ENCODE data around the gene CXorf38. TPM values are rescaled to one million over a fixed set of nuclear protein-coding genes. Genes with fewer than 3 reads are reported as not detected.
A peak's percentile ranks its signal among the peaks of the same experiment; 100 is the strongest.

CXorf38 gene, protein sequence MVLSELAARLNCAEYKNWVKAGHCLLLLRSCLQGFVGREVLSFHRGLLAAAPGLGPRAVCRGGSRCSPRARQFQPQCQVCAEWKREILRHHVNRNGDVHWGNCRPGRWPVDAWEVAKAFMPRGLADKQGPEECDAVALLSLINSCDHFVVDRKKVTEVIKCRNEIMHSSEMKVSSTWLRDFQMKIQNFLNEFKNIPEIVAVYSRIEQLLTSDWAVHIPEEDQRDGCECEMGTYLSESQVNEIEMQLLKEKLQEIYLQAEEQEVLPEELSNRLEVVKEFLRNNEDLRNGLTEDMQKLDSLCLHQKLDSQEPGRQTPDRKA
- 12.5 TPM for total RNA-seq
- polyA plus RNA-seq, result 8.0 TPM

DNA sequence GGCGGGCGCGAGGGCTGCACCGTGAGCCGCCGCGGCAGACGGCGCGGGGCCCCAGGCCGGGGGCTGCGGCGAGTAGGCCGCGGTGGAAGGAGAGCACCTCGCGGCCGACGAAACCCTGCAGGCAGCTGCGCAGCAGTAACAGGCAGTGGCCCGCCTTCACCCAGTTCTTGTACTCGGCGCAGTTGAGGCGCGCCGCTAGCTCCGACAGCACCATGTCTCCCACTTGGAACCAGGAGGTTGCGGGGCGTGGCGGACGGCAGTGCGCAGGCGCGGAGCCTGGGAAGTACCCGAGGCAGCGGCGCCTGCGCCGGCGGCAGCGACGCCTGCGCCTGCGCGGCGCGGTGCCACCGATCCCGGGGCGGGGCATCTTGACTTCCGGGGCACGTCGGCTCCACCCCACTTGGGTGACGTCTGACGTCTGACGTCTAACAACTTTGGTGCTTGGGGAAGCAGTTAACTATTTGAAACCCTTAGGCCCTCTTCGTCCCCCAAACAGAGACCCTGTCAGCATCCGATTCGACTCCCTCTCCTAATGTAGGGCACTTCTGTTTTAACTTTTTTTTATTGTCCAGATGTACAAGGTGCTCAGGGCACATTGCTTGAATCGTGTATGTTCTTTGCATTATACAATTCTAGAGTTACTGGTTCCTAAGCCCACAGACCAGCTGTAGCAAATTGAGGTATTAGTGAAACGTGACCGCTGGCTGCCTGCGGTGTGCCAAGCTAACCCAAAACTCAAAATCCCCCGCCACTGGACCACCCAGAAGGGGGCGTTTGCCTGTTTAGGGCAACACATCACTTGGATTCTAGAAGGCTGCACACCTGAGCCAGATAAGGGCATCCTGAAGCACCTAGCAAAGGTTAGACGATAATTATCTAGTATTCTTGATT, at the start of gene CXorf38:
Gene CXorf38, minus strand, starts transcription at position 255 of the 891 bp plus-strand sequence. Its CDS starts 41 bp downstream, at position 214.
- under 1% methylated on average over 62 of the region's 66 CpGs for WGBS
- peak within 1 kb of the TSS; percentile 89 for H3K27ac ChIP-seq (ENCODE audit: low read depth)
- H3K4me1 ChIP-seq (ENCODE audit: insufficient read depth), result no peaks in the 10 kb centered on the region
- no peaks in the 10 kb centered on the region for H3K36me3 ChIP-seq (ENCODE audit: insufficient read depth)
- peak within 1 kb of the TSS; percentile 95 for H3K4me3 ChIP-seq (ENCODE audit: low read depth, low read length)
- peak; percentile 68 for DNase-seq (ENCODE audit: extremely low spot score)

GRCh38 chrX:40694802-40695201, 47.4 kb upstream of the CXorf38 start:
- H3K4me1 ChIP-seq (ENCODE audit: insufficient read depth), result no peaks in the 10 kb centered on the region
- 84% methylated on average over 1 of the region's 1 CpG for WGBS
- H3K27ac ChIP-seq (ENCODE audit: low read depth), result no peak overlapping the region
- no peak for DNase-seq (ENCODE audit: extremely low spot score)
- H3K4me3 ChIP-seq (ENCODE audit: low read depth, low read length), result no peak overlapping the region
- no peaks in the 10 kb centered on the region for H3K36me3 ChIP-seq (ENCODE audit: insufficient read depth)

- Histone ChIP-seq H3K27ac (ENCODE audit: low read depth) (no peak overlapping the region), H3K4me3 (ENCODE audit: low read depth, low read length) (no peak overlapping the region), H3K36me3 (ENCODE audit: insufficient read depth) (peaks cover 1% of the 10 kb centered on the region), H3K4me1 (ENCODE audit: insufficient read depth) (no peaks in the 10 kb centered on the region)
- DNase-seq (ENCODE audit: extremely low spot score), result no peak
Measured at GRCh38 chrX:40688929-40689328, 41.6 kb upstream of the CXorf38 start.

- H3K36me3 ChIP-seq (ENCODE audit: insufficient read depth), result peaks cover 1% of the 10 kb centered on the region
- no peaks in the 10 kb centered on the region for H3K4me1 ChIP-seq (ENCODE audit: insufficient read depth)
- no peak for DNase-seq (ENCODE audit: extremely low spot score)
- H3K27ac ChIP-seq (ENCODE audit: low read depth), result no peak overlapping the region
- no peak overlapping the region for H3K4me3 ChIP-seq (ENCODE audit: low read depth, low read length)
- WGBS, result 96% methylated on average over 3 of the region's 3 CpGs
Measured at GRCh38 chrX:40687169-40687568, 39.8 kb upstream of the CXorf38 start.

DNA sequence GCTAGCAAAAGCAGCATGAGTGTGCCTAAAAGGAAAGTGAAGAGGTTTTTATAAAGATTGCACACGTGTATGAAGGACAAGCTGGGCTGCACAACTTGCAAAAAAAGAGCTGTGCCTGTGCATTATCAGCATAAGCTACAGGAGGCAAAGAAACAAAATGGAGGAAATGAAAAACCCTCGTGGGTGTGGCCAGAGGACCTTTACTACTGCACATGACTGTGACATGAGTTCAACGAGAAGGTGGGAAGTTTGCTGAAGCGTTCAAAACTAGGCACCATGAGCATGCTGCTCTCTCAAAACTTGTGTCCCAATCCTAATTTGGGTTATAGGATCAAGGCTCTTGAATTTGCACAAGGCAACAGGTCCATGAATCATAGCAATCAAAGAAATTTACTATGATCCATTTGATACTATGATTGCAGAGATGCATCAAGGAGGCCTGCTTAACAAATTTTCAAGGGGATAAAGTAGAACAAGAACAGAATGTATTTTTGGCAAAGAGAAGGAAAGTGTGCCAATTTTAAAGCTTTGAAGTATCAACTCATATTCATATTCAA, 38.1 kb upstream of the CXorf38 start:
- no peak overlapping the region for H3K27ac ChIP-seq (ENCODE audit: low read depth)
- DNase-seq (ENCODE audit: extremely low spot score), result no peak
- no peak overlapping the region for H3K4me3 ChIP-seq (ENCODE audit: low read depth, low read length)
- H3K36me3 ChIP-seq (ENCODE audit: insufficient read depth), result peaks cover 1% of the 10 kb centered on the region
- H3K4me1 ChIP-seq (ENCODE audit: insufficient read depth), result no peaks in the 10 kb centered on the region
- WGBS, result 42% methylated on average over 4 of the region's 4 CpGs

GRCh38 chrX:40684092-40684491, 36.7 kb upstream of the CXorf38 start:
- WGBS, result 97% methylated on average over 1 of the region's 1 CpG
- H3K4me3 ChIP-seq (ENCODE audit: low read depth, low read length), result no peak overlapping the region
- H3K36me3 ChIP-seq (ENCODE audit: insufficient read depth), result peaks cover 1% of the 10 kb centered on the region
- H3K27ac ChIP-seq (ENCODE audit: low read depth), result no peak overlapping the region
- no peaks in the 10 kb centered on the region for H3K4me1 ChIP-seq (ENCODE audit: insufficient read depth)
- DNase-seq (ENCODE audit: extremely low spot score), result no peak

DNA sequence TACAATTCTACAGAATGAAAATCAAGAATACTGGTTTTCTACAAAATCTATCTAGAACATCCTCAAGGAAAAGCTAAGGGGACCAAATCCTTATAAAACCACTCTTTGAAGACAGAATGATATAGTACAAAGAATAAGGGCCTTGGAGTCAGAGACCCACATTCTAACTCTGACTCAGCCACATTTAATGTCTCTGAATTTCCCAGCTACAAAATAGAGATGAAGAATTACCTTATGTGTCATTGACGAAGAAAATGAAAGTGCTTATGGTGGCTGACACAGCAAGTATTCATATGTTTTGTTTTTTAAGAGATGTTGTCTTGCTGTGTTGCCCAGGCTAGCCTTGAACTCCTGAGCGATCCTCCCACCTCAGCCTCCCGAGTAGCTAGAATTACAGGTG, 35.9 kb upstream of the CXorf38 start:
- WGBS, result 97% methylated on average over 3 of the region's 3 CpGs

DNA sequence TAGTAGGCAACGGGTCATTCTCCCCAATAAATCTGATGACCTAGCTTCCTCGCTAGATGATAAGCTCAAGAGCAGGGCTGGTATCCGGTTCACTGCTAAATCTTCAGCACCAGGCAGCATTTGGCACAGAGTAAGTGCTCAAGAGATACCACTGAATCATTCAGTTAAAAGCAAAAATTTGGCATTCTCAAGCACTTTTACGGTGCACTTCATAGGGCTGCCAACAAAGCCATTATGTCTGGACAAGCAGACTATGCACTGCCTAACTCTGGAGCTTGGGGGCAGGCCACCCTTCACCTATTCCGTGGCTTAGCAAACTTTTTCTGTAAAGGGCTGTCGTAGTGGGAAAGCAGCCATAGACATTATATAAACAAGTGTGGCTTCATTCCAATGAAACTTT, 23.8 kb upstream of the CXorf38 start:
- Histone ChIP-seq H3K4me1 (ENCODE audit: insufficient read depth) (no peaks in the 10 kb centered on the region), H3K4me3 (ENCODE audit: low read depth, low read length) (no peak overlapping the region), H3K27ac (ENCODE audit: low read depth) (no peak overlapping the region), H3K36me3 (ENCODE audit: insufficient read depth) (peaks cover 2% of the 10 kb centered on the region)
- no peak for DNase-seq (ENCODE audit: extremely low spot score)
- WGBS, result 38% methylated on average over 6 of the region's 6 CpGs

More for the DNA sequence above, 35.9 kb upstream of the CXorf38 start:
- no peaks in the 10 kb centered on the region for H3K4me1 ChIP-seq (ENCODE audit: insufficient read depth)
- no peak for DNase-seq (ENCODE audit: extremely low spot score)
- peaks cover 1% of the 10 kb centered on the region for H3K36me3 ChIP-seq (ENCODE audit: insufficient read depth)
- no peak overlapping the region for H3K27ac ChIP-seq (ENCODE audit: low read depth)
- H3K4me3 ChIP-seq (ENCODE audit: low read depth, low read length), result no peak overlapping the region

GRCh38 chrX:40663880-40664630, 16.7 kb upstream of the CXorf38 start:
- DNase-seq (ENCODE audit: extremely low spot score), result no peak
- no peak overlapping the region for H3K4me3 ChIP-seq (ENCODE audit: low read depth, low read length)
- no peaks in the 10 kb centered on the region for H3K4me1 ChIP-seq (ENCODE audit: insufficient read depth)
- WGBS, result 28% methylated on average over 6 of the region's 6 CpGs
- no peaks in the 10 kb centered on the region for H3K36me3 ChIP-seq (ENCODE audit: insufficient read depth)
- no peak overlapping the region for H3K27ac ChIP-seq (ENCODE audit: low read depth)

- 82% methylated on average over 3 of the region's 3 CpGs for WGBS
- H3K4me3 ChIP-seq (ENCODE audit: low read depth, low read length), result no peak overlapping the region
- no peaks in the 10 kb centered on the region for H3K4me1 ChIP-seq (ENCODE audit: insufficient read depth)
- DNase-seq (ENCODE audit: extremely low spot score), result no peak
- no peaks in the 10 kb centered on the region for H3K36me3 ChIP-seq (ENCODE audit: insufficient read depth)
- H3K27ac ChIP-seq (ENCODE audit: low read depth), result no peak overlapping the region
Measured at GRCh38 chrX:40663078-40663740, 15.8 kb upstream of the CXorf38 start.

- H3K27ac ChIP-seq (ENCODE audit: low read depth), result no peak overlapping the region
- H3K4me3 ChIP-seq (ENCODE audit: low read depth, low read length), result no peak overlapping the region
- 87% methylated on average over 2 of the region's 2 CpGs for WGBS
- no peaks in the 10 kb centered on the region for H3K36me3 ChIP-seq (ENCODE audit: insufficient read depth)
- no peak for DNase-seq (ENCODE audit: extremely low spot score)
- no peaks in the 10 kb centered on the region for H3K4me1 ChIP-seq (ENCODE audit: insufficient read depth)
Measured at GRCh38 chrX:40661489-40661888, 14.1 kb upstream of the CXorf38 start.

DNA sequence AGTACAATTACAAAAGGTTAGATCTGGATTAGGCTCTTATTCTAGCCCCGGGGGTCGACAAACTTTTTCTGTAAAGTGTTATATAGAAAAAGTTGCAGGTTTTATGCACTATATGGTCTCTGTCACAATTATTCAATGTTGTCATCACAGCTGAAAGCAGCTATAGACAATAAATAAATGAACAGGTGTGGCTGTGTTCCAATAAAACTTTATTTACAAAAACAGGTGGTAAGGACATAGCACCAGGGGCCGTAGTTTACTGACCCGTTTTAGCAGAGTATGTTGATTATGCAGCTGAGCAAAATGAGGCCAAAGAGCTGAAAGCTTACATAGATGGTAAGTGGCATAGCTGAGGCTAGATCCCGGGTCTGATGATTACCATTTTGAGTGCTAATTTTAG, 13.0 kb upstream of the CXorf38 start:
- 92% methylated on average over 5 of the region's 5 CpGs for WGBS
- Histone ChIP-seq H3K4me1 (ENCODE audit: insufficient read depth) (no peaks in the 10 kb centered on the region), H3K4me3 (ENCODE audit: low read depth, low read length) (no peak overlapping the region), H3K27ac (ENCODE audit: low read depth) (no peak overlapping the region), H3K36me3 (ENCODE audit: insufficient read depth) (no peaks in the 10 kb centered on the region)
- no peak for DNase-seq (ENCODE audit: extremely low spot score)

GRCh38 chrX:40653535-40653934, 6.2 kb upstream of the CXorf38 start:
- DNase-seq (ENCODE audit: extremely low spot score), result no peak
- WGBS, result 48% methylated on average over 2 of the region's 2 CpGs
- H3K4me3 ChIP-seq (ENCODE audit: low read depth, low read length), result no peak overlapping the region
- H3K27ac ChIP-seq (ENCODE audit: low read depth), result no peak overlapping the region
- no peaks in the 10 kb centered on the region for H3K36me3 ChIP-seq (ENCODE audit: insufficient read depth)
- no peaks in the 10 kb centered on the region for H3K4me1 ChIP-seq (ENCODE audit: insufficient read depth)

Data from urinary bladder (tissue), 4 donors.